ENCODE data around the gene NECAP2. TPM values are rescaled to one million over a fixed set of nuclear protein-coding genes. Genes with fewer than 3 reads are reported as not detected.
A peak's percentile ranks its signal among the peaks of the same experiment; 100 is the strongest.
"Not testable (repeated sequence)": the region's sequence is repeated elsewhere in the genome, so short reads cannot be mapped to it uniquely, and the experiment has no call there.

The NECAP2 gene
- total RNA-seq, 1 donor = 76.0 TPM

DNA sequence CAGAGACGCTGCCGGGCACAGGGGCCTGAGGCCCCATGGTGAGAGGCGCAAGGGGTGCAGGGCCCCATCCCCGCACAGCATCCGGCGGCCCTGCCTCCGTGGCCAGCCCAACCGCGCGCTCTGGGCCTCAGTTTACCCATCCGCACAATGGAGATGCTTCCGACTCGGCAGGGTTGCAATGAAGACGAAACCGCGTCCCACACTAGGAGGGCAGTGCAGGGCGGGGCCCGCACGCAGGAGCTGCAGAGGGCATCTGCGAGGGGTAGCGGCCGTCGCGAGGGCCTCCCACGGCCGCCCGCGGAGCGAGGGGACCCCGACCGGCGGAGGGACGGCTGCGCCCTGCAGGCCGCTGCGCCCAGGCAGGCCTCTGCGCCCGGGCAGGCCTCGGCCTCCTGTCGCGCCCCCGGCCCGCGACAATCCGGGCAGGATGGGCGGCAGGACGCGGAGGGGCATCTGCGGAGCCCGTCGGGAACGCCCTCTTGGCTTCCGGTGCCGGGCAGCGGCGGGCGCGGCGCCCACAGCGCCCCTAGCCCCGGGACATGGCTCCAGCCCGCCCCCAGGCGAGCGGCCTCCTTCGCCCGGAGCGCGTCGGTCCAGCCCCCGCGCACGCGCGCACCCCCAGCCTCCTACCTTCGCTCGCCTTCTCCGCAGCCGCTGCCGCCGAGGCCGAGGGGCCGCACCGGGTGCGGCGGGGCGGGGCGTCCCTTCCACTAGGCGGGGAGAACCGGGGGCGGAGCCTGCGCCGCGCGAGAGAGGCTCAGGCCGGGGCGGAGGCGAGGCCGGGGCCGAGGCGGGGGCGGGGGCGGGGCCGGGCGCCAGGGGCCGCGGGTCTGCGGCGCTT, 58.3 kb downstream of the NECAP2 start:
- Histone ChIP-seq H3K36me3 (ENCODE audit: insufficient read depth, low read length) (no peaks in the 10 kb centered on the region), H3K4me3 (ENCODE audit: insufficient read depth, low read length) (peak overlapping the region; percentile 85), H3K4me1 (ENCODE audit: insufficient read depth, low read length) (no peaks in the 10 kb centered on the region), H3K27ac (ENCODE audit: low read depth, low read length) (no peak overlapping the region), H2AFZ (ENCODE audit: low read length) (peak overlapping the region; percentile 98), H3K4me2 (ENCODE audit: insufficient read depth, low read length) (peak overlapping the region; percentile 90), H3K79me2 (ENCODE audit: insufficient read depth, low read length) (peaks cover 8% of the 10 kb centered on the region), H3K27me3 (ENCODE audit: insufficient read depth, low read length) (no peaks in the 10 kb centered on the region), H3K9me3 (ENCODE audit: low read depth, low read length) (no peaks in the 10 kb centered on the region), H4K20me1 (ENCODE audit: insufficient read depth, low read length) (no peaks in the 10 kb centered on the region)
- TF ChIP-seq, protein P1, sequence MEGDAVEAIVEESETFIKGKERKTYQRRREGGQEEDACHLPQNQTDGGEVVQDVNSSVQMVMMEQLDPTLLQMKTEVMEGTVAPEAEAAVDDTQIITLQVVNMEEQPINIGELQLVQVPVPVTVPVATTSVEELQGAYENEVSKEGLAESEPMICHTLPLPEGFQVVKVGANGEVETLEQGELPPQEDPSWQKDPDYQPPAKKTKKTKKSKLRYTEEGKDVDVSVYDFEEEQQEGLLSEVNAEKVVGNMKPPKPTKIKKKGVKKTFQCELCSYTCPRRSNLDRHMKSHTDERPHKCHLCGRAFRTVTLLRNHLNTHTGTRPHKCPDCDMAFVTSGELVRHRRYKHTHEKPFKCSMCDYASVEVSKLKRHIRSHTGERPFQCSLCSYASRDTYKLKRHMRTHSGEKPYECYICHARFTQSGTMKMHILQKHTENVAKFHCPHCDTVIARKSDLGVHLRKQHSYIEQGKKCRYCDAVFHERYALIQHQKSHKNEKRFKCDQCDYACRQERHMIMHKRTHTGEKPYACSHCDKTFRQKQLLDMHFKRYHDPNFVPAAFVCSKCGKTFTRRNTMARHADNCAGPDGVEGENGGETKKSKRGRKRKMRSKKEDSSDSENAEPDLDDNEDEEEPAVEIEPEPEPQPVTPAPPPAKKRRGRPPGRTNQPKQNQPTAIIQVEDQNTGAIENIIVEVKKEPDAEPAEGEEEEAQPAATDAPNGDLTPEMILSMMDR (IDR thresholded peaks at IDR 0.05; ENCODE audit: extremely low read depth, low read depth, low read length) = no peak
- peak; percentile 99 for DNase-seq (ENCODE audit: insufficient read length, low spot score, missing footprints)

DNA sequence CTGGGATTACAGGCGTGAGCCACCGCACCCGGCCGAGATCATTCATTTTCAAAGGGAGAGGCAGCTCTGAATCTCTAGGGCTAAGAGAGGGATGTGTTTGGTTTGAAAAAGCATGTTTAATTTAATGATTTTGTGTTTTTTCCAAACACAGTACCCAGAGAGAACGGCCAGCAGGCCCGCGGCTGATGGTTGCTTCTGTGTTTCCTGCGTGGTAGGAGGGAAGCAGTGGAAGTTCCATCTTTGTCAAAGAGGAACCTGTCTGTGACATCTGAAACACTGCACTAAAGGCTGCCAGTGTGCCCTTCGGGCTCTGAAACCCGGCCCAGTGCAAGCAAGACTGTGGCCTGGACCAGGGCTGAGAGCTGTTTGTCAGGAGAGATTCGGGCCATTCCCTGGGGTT, 59.9 kb downstream of the NECAP2 start:
- H3K4me3 ChIP-seq (ENCODE audit: insufficient read depth, low read length); H3K79me2 ChIP-seq (ENCODE audit: insufficient read depth, low read length); H3K27ac ChIP-seq (ENCODE audit: low read depth, low read length); H3K9me3 ChIP-seq (ENCODE audit: low read depth, low read length); H3K27me3 ChIP-seq (ENCODE audit: insufficient read depth, low read length); DNase-seq (ENCODE audit: insufficient read length, low spot score, missing footprints); H3K4me2 ChIP-seq (ENCODE audit: insufficient read depth, low read length); H4K20me1 ChIP-seq (ENCODE audit: insufficient read depth, low read length); H2AFZ ChIP-seq (ENCODE audit: low read length); H3K36me3 ChIP-seq (ENCODE audit: insufficient read depth, low read length); H3K4me1 ChIP-seq (ENCODE audit: insufficient read depth, low read length): not testable (repeated sequence)

DNA sequence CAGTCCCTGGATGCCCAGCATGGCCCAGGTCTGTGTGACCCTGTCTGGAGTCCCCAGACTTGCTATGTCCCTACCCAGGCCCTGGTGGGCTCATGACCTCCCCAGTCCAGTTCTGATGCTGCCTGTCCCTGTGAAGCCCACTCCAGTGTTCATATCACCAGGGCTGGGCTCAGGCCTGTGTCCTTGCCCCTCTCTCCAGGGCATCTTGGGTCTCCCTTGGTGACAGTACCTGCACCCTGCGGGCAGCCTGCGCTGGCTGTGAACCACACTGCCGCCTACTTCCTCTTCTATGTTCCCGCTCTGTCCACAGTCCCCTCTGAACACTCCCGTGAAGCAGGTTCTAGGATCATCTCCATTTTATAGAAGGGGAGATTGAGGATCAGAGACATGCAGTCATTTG, 60.5 kb downstream of the NECAP2 start:
- not testable (repeated sequence) for H3K4me2 ChIP-seq (ENCODE audit: insufficient read depth, low read length); H2AFZ ChIP-seq (ENCODE audit: low read length); H3K4me1 ChIP-seq (ENCODE audit: insufficient read depth, low read length); H4K20me1 ChIP-seq (ENCODE audit: insufficient read depth, low read length); H3K79me2 ChIP-seq (ENCODE audit: insufficient read depth, low read length); H3K27ac ChIP-seq (ENCODE audit: low read depth, low read length); H3K36me3 ChIP-seq (ENCODE audit: insufficient read depth, low read length); H3K9me3 ChIP-seq (ENCODE audit: low read depth, low read length); DNase-seq (ENCODE audit: insufficient read length, low spot score, missing footprints); H3K4me3 ChIP-seq (ENCODE audit: insufficient read depth, low read length); H3K27me3 ChIP-seq (ENCODE audit: insufficient read depth, low read length)

DNA sequence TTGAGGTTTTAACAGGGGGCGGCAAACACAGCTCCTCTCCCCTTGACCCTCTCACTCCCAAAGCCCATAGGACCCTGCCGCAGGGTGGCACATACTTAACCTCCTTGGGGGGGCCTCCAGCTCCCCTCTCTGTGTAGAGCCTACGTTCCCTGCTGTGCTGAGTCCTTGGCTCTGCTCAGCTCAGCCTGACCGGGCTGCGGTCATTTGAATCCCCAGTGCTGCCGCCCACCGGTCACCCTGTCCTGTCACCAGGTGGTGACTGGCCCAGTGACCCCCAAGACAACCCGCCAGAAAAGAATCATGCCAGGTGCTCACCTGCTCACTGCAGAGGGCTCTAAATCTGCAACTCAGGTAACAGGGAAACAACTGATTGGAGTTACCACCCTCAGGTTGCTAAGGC, 60.9 kb downstream of the NECAP2 start:
- not testable (repeated sequence) for H3K27ac ChIP-seq (ENCODE audit: low read depth, low read length); H3K4me2 ChIP-seq (ENCODE audit: insufficient read depth, low read length); H3K36me3 ChIP-seq (ENCODE audit: insufficient read depth, low read length); H3K79me2 ChIP-seq (ENCODE audit: insufficient read depth, low read length); H3K9me3 ChIP-seq (ENCODE audit: low read depth, low read length); DNase-seq (ENCODE audit: insufficient read length, low spot score, missing footprints); H2AFZ ChIP-seq (ENCODE audit: low read length); H4K20me1 ChIP-seq (ENCODE audit: insufficient read depth, low read length); H3K4me1 ChIP-seq (ENCODE audit: insufficient read depth, low read length); H3K4me3 ChIP-seq (ENCODE audit: insufficient read depth, low read length); H3K27me3 ChIP-seq (ENCODE audit: insufficient read depth, low read length)

DNA sequence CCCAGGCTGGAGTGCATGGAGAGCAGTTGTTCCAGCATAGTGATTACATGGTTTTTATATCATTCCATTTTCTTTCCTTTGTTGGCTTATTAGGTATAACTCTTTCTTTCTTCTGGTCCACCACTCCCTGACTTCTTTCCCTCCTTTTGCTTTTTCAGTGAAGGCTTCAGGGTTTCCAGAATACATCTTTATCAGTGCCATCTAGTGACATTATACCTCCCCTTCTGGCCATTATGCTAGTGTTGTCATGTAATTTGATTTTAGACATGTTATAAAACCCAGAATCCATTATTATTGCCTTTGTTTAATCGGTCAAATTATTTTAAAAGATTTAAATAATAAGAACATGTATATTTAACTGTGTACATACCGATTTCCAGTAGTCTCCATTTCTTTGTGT, 63.0 kb downstream of the NECAP2 start:
- TF ChIP-seq, protein P1 (IDR thresholded peaks at IDR 0.05; ENCODE audit: extremely low read depth, low read depth, low read length) = no peak
- H2AFZ ChIP-seq (ENCODE audit: low read length) = no peak overlapping the region
- H3K4me1 ChIP-seq (ENCODE audit: insufficient read depth, low read length) = no peaks in the 10 kb centered on the region
- H3K79me2 ChIP-seq (ENCODE audit: insufficient read depth, low read length) = no peaks in the 10 kb centered on the region
- H3K4me2 ChIP-seq (ENCODE audit: insufficient read depth, low read length) = no peak overlapping the region
- H3K36me3 ChIP-seq (ENCODE audit: insufficient read depth, low read length) = no peaks in the 10 kb centered on the region
- DNase-seq (ENCODE audit: insufficient read length, low spot score, missing footprints) = no peak
- no peaks in the 10 kb centered on the region for H4K20me1 ChIP-seq (ENCODE audit: insufficient read depth, low read length)
- peaks cover 3% of the 10 kb centered on the region for H3K27me3 ChIP-seq (ENCODE audit: insufficient read depth, low read length)
- no peak overlapping the region for H3K27ac ChIP-seq (ENCODE audit: low read depth, low read length)
- no peaks in the 10 kb centered on the region for H3K9me3 ChIP-seq (ENCODE audit: low read depth, low read length)
- no peak overlapping the region for H3K4me3 ChIP-seq (ENCODE audit: insufficient read depth, low read length)

DNA sequence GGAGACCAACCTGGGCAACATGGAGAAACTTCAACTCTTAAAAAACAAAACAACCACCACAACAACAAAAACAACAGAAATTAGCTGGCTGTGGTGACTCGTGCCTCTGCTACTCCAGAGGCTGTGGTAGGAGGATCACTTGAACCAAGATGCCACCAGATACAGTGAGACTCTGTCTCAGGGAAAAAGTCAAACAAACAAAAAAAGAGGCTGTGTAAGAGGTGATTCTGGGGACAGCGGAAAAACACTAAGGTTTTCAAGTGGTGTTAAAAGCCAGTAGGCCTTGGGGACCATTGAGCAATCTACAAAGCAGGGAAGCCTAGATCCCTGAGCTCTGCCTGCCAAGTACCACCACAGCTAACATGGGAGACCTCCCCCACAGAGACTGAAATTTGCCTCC, 65.3 kb downstream of the NECAP2 start:
- not testable (repeated sequence) for H3K4me1 ChIP-seq (ENCODE audit: insufficient read depth, low read length); H3K4me2 ChIP-seq (ENCODE audit: insufficient read depth, low read length); H2AFZ ChIP-seq (ENCODE audit: low read length); H3K79me2 ChIP-seq (ENCODE audit: insufficient read depth, low read length); H4K20me1 ChIP-seq (ENCODE audit: insufficient read depth, low read length); H3K36me3 ChIP-seq (ENCODE audit: insufficient read depth, low read length); H3K27me3 ChIP-seq (ENCODE audit: insufficient read depth, low read length); H3K4me3 ChIP-seq (ENCODE audit: insufficient read depth, low read length); H3K27ac ChIP-seq (ENCODE audit: low read depth, low read length); H3K9me3 ChIP-seq (ENCODE audit: low read depth, low read length); DNase-seq (ENCODE audit: insufficient read length, low spot score, missing footprints)

DNA sequence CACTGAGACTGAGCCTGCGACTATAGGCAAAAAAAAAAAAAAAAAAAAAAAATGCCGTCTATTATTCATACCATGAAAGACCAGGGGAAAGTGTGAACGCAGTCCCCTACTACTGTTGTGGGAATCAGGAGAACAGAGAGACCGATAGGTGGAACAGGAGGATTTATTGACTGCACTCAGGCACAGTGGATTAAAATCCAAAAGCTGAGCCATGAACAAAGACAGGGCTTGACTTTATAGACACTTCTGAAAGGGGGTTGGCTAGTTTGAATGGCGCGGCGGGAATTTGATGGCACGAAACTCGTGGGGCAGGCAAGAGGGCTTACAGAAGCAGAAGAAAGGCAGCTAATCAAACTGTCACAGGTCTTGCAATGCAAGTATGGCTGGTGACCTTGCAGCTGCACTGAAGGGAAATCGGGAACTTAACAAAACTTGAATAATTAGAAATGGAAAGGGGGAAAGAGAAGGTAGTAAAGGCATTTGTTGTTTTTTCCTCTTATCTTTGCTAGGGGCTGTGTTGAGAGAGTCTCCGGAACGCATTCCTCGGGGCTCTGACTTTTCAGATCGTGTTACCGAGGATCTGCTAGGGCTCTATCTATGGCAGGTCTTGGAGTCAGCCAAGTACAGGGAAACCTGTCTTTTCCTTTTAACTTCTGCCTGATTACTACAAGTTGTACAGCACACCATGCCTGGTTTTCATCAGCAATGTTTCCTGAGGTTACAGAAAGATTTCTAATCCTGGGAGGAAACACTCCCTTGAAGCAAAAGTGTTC, 66.0 kb downstream of the NECAP2 start:
- not testable (repeated sequence) for DNase-seq (ENCODE audit: insufficient read length, low spot score, missing footprints); H3K27me3 ChIP-seq (ENCODE audit: insufficient read depth, low read length); H2AFZ ChIP-seq (ENCODE audit: low read length); H3K9me3 ChIP-seq (ENCODE audit: low read depth, low read length); H3K27ac ChIP-seq (ENCODE audit: low read depth, low read length); H3K36me3 ChIP-seq (ENCODE audit: insufficient read depth, low read length); H3K79me2 ChIP-seq (ENCODE audit: insufficient read depth, low read length); H3K4me2 ChIP-seq (ENCODE audit: insufficient read depth, low read length); H3K4me3 ChIP-seq (ENCODE audit: insufficient read depth, low read length); H3K4me1 ChIP-seq (ENCODE audit: insufficient read depth, low read length); H4K20me1 ChIP-seq (ENCODE audit: insufficient read depth, low read length)

All from osteoblast (primary cell).